Measurements from ENCODE around the gene CHMP2A.
A peak's percentile ranks its signal among the peaks of the same experiment; 100 is the strongest.
"Not testable (repeated sequence)": the region's sequence is repeated elsewhere in the genome, so short reads cannot be mapped to it uniquely, and the experiment has no call there.

CHMP2A gene

GRCh38 chr19:58554494-58555368 lies at the start of gene CHMP2A:
Gene CHMP2A, minus strand, starts transcription at chr19:58555105. Its CDS starts 893 bp downstream, at chr19:58554212.
- DNase-seq (ENCODE audit: low spot score) = peak; percentile 94

GRCh38 chr19:58586133-58586765 lies 31.3 kb upstream of the CHMP2A start:
- no peak for DNase-seq (ENCODE audit: low spot score)

- no peak for DNase-seq (ENCODE audit: low spot score)
Measured at GRCh38 chr19:58585442-58586132, 30.7 kb upstream of the CHMP2A start.

- DNase-seq (ENCODE audit: low spot score) = no peak
Measured at GRCh38 chr19:58584498-58585441, 29.9 kb upstream of the CHMP2A start.

- no peak for DNase-seq (ENCODE audit: low spot score)
Measured at GRCh38 chr19:58582985-58583384, 28.1 kb upstream of the CHMP2A start.

GRCh38 chr19:58581227-58582141 lies 26.6 kb upstream of the CHMP2A start:
- DNase-seq (ENCODE audit: low spot score) = peak; percentile 75

GRCh38 chr19:58579473-58580142 lies 24.7 kb upstream of the CHMP2A start:
- no peak for DNase-seq (ENCODE audit: low spot score)

GRCh38 chr19:58578012-58578925 lies 23.4 kb upstream of the CHMP2A start:
- no peak for DNase-seq (ENCODE audit: low spot score)

GRCh38 chr19:58577581-58577980 lies 22.7 kb upstream of the CHMP2A start:
- DNase-seq (ENCODE audit: low spot score) = not testable (repeated sequence)

- peak; percentile 88 for DNase-seq (ENCODE audit: low spot score)
Measured at GRCh38 chr19:58575183-58576041, 20.5 kb upstream of the CHMP2A start.

GRCh38 chr19:58573658-58574164 lies 18.8 kb upstream of the CHMP2A start:
- no peak for DNase-seq (ENCODE audit: low spot score)

GRCh38 chr19:58572818-58573657 lies 18.1 kb upstream of the CHMP2A start, which contains the start of gene MZF1:
Gene MZF1, minus strand, starts transcription at chr19:58573335. Its CDS starts 1,946 bp downstream, at chr19:58571389.
- DNase-seq (ENCODE audit: low spot score) = peak; percentile 99

GRCh38 chr19:58572026-58572817 lies 17.3 kb upstream of the CHMP2A start:
- DNase-seq (ENCODE audit: low spot score) = no peak

- DNase-seq (ENCODE audit: low spot score) = no peak
Measured at GRCh38 chr19:58571575-58571947, 16.7 kb upstream of the CHMP2A start.

- no peak for DNase-seq (ENCODE audit: low spot score)
Measured at GRCh38 chr19:58570770-58571574, 16.1 kb upstream of the CHMP2A start.
